Right ventricle myocardium superior (tissue), 1 donor: ENCODE data around the gene OR6T1. TPM values are rescaled to one million over a fixed set of nuclear protein-coding genes. Genes with fewer than 3 reads are reported as not detected.

Source experiments
- ATAC-seq: fragments of 200-7000 bp; cut with Tn5 transposase; one replicate; pipeline ENCODE4 v1.9.1; 2020; ENCODE audit warnings: mild to moderate bottlenecking; ENCODE audit not compliant: poor library complexity
- DNase-seq: peaks from one replicate; pipeline ENCODE4 v3.0.0-alpha.2; 2020
- intact Hi-C: fragments of 100-400 bp; cut with DNase I; formaldehyde crosslinking; loops from one replicate; pipeline ENCODE4 v1.11.2; 2022
- long read RNA-seq: library from polyadenylated mRNA; unstranded; transcript quantifications from one replicate; pipeline ENCODE4 v2.0.0, GENCODE V29; 2021
- total RNA-seq: library from RNA; stranded (reverse); fragmentation: NEBNext Ultra II Directional; extraction: Animal tissue kit (Norgen Biotek cat#: 25700); gene quantifications from one replicate; pipeline ENCODE4 v1.2.1, GENCODE V29; 2021
- donor health status: DM: no; HTN: yes; CAD: no; lungs with severe emphysema.

The OR6T1 gene
- not detected for total RNA-seq
- long read RNA-seq = 0 reads

DNA sequence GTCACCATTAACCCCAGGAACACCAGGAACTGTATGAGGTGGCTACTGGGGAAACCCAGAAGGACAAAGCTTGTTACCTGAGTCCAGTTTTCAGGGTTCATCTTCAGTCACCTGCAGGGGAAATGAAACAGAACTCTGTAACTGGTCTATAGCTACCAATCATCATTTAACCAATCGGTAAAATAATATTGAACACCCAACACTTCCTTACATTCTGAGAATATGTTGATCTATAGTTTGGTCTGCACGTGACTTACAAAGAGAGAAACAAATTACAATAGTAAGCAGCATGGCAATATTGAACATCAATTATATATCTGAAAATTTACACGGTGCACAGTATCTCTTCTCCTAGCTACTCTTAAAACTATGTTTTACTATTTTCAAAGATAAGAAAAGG, at the start of gene OR6T1:
OR6T1 (minus strand) TSS at position 101 of the 400 bp plus-strand sequence; CDS start at position 101, 0 bp downstream.
- no peak for ATAC-seq
- intact Hi-C loops = no loop called here
- no peak for DNase-seq

DNA sequence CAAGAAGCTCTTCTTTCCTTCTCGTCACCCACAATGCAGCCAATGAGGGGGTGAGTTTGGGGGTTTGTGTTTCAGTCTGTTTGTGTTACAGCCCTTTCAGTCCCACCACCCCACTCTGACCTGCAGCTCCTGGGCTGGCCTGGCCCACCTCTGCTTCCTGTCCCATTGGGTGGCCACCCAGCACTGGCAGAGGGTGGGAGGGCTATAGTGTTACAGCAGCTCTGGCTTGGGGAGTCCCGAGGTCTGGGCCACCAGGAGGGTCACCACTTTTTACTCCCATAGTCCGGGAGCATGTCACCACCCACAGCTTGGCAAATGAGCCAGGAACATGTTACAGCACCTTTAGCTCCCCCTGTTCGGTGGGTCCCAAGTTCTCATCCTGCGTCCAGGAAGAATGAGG, 35.7 kb upstream of the OR6T1 start:
- intact Hi-C loops = no loop called here

DNA sequence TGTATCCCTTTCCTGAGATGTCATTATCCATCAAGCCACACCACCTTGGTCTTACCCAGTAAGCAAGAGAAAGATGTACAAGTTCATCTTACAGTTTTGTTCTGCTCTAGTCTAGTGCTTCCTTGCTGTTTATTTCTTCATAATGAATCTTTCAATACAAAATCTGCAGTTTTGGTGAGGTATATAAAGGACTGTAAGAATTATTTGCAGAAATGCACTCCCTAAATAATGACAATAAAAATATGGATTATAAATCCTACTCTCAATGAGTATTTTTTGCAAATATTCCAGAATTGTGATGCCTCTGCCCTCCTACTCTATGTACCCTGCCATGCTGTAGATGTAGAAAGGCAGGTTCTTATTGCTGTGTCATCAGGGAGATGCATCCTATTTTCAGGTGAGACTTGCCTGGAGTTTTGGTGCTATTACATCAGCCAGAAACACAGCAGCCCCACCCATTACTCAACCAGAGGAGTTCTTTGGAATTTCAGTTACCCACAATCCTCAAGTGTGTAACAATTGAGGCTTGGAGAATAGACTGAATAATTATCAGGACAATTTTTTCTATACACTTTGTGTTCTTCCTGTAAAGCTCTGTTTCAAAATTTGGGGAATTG, 34.2 kb upstream of the OR6T1 start, which contains the start of gene OR10S1:
OR10S1 (minus strand) TSS at position 51 of the 617 bp plus-strand sequence. CDS start 117 bp downstream, outside the sequence.
- intact Hi-C loops = no loop called here
- ATAC-seq (no peak), DNase-seq (no peak)

More for the DNA sequence above, 35.7 kb upstream of the OR6T1 start:
- ATAC-seq (no peak), DNase-seq (no peak)

DNA sequence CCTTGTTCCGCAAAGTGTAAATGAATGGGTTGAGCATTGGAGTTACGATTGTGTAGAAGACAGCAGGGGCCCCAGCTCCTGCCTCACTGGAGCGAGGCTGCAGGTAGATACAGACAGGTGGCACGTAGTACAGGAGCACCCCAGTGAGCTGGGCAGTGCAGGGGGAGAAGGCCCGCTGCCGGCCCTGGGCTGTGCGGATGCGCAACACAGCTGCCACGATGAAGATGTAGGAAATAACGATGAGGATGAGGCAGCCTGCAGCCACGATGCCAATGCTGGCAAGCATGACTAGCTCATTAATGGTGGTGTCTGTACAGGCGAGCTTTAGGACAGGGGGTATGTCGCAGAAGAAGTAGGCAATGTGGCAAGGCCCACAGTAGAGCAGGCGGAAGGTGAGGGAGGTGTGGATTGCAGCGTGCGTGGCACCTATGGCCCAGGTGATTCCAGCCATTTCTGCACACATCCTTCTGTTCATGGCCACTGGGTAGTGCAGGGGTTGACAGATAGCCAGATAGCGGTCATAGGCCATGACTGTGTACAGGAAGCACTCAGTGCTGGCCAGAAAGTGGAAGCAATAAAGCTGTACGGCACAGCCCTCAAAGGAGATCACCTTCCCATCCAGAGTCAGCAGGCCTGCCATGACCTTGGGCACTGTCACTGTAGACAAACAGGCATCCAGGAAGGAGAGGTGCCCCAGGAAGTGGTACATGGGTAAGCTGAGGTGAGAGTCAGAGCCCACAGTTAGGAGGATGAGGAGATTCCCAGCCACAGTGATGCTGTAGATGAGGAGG, 33.3 kb upstream of the OR6T1 start:
- ATAC-seq (no peak), DNase-seq (no peak)
- intact Hi-C loops = no loop called here

DNA sequence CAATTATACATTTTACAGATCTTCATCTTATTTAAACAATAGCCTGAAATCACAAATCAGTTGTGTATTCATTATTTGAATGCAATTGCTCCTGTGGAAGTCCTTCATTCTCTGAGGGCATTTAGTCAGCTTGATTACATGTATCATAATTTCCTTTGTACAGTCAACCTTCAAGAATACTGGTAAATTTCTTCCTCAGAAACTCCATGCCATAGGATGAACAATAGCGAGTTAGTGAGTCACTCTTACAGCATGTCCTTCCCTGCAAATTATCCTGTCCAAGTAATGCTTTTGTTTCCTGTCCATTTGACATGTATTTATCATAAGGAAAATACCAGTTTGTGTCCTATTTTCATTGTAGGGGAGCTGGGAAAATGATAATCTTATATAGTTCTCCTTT, 30.2 kb upstream of the OR6T1 start:
- ATAC-seq (no peak), DNase-seq (no peak)

GRCh38 chr11:123956752-123957151, 13.1 kb upstream of the OR6T1 start:
- DNase-seq (no peak), ATAC-seq (no peak)
- intact Hi-C loops = no loop called here

More for the DNA sequence above, 30.2 kb upstream of the OR6T1 start:
- intact Hi-C loops = no loop called here

DNA sequence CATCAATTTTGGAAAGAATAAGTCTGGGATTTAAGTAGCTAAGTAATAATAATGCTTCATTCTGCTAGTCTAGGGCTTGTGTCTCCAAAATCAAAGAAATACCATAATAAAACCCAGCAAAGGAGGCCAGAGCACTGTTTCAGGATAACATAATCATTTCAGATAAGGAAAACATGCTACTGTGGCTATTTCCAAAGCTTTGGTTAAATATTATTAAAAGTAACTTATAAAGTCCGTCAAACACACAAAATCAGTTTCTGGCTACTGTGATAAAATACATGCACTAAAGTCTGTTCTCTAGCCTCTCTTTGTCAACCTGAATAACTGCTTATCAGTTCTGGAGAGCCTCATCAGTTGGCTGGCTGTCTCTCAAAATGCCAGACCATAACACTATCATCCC, 1.5 kb upstream of the OR6T1 start:
- intact Hi-C loops = no loop called here
- no peak for ATAC-seq
- no peak for DNase-seq

GRCh38 chr11:123942413-123942812, 1.2 kb downstream of the OR6T1 start:
- intact Hi-C loops = no loop called here
- ATAC-seq = no peak
- no peak for DNase-seq

- ATAC-seq (no peak), DNase-seq (no peak)
- intact Hi-C loops = no loop called here
These were observed 4.3 kb downstream of the OR6T1 start, which contains the start of gene OR4D5 for GRCh38 chr11:123939317-123939716. Gene OR4D5, plus strand, starts transcription at chr11:123939617. Its CDS starts 0 bp downstream, at chr11:123939617.

- DNase-seq (no peak), ATAC-seq (no peak)
- intact Hi-C loops = no loop called here
These were observed 19.6 kb downstream of the OR6T1 start for GRCh38 chr11:123924027-123924426.

DNA sequence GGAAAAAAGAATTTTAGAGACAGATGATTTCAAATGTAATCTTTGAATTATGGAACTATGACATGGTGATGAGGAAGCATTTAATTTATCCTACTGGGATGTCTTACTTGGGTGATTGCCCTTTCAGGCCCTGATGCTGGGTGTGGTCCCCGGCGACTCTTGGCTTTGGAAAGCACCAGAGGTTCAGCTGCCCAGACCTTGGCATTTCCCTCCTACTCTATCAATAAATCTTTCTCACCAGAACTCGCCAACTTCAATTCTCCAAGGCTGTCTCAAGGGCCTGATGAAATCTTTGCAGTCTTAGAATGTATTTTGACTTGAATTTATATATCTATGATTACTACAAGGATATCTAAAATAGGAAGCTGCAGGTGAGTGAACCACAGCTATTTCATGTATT, 22.7 kb downstream of the OR6T1 start:
- ATAC-seq (no peak), DNase-seq (no peak)
- intact Hi-C loops = no loop called here

GRCh38 chr11:123905826-123906225, 37.8 kb downstream of the OR6T1 start:
- DNase-seq = no peak
- intact Hi-C loops = no loop called here
- no peak for ATAC-seq

DNA sequence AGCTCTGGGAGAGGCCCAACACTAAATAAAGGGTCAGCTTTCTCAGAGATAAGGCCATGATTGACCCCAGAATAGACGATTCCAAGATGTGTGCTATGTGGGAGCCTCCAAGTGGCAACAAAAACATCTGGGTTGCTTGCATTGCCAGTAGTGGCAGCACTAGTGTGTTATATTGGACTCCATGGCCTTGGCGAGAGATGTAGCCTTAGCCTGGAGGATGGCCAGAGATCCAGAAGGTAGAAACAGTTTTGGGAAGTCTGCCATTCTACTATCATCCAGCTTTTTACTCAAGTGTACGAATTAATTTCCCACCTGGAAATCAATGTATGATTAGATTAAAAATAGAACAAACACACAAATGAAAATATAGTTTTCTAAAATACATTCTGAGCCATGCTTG, 38.7 kb downstream of the OR6T1 start:
- intact Hi-C loops = no loop called here
- ATAC-seq (no peak), DNase-seq (no peak)

DNA sequence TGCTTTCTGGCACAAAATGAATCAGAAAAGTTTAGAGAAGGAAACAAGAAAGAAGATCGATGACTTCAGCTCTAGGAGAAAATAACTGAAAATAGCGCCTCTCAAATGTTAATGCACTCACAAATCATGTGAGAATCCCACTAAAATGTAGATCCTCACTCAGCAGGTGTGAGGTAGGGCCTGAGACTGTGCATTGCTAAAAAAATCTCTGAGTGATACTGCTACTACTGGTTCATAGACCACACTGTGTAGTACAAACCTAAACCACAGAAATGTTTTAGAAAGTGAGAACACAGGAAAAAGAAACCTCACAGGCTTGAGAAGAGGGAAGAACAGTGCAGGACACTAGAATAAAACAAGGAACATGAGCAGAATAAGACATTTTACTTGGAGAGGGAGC, 39.7 kb downstream of the OR6T1 start:
- DNase-seq = no peak
- no peak for ATAC-seq
- intact Hi-C loops = no loop called here

DNA sequence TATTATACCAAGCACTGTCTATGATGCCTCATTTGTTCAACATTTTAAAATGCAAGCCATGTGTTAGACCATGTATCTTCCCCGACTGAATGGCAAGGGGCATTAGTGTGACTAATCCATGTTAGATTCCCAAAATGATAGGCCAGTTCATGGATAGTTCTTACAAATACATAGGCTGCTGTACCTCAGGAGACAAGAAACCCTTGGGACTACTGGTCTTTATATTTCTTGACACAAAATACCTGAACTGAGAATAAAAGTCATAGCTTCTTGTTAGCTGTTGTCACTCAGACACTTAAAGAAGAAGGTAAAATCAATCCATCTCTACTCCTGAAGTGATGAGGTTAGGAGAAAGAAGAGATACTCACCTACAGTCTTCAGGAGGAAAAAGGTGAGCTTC, 41.8 kb downstream of the OR6T1 start, which contains the start of gene OR8D4:
OR8D4 (plus strand) TSS at position 301 of the 400 bp plus-strand sequence. CDS start 4,265 bp downstream, outside the sequence.
- ATAC-seq (no peak), DNase-seq (no peak)
- intact Hi-C loops = no loop called here

GRCh38 chr11:123899792-123900191, 43.8 kb downstream of the OR6T1 start:
- no peak for DNase-seq
- no peak for ATAC-seq
- intact Hi-C loops = no loop called here
